ENCODE results near the gene MIB2. TPM values are rescaled to one million over a fixed set of nuclear protein-coding genes. Genes with fewer than 3 reads are reported as not detected.
A peak's percentile ranks its signal among the peaks of the same experiment; 100 is the strongest.
"Not testable (repeated sequence)": the region's sequence is repeated elsewhere in the genome, so short reads cannot be mapped to it uniquely, and the experiment has no call there.

Gene MIB2
- total and polyA plus RNA-seq, 4 experiments from 2014 or later = 12.7 to 114 (median 73.5) TPM

GRCh38 chr1:1662830-1663560 lies 47.7 kb downstream of the MIB2 start:
- intact Hi-C loops (cut with micrococcal nuclease); CTCF ChIA-PET (ENCODE audit: partially characterized antibody); H3K9me3 Mint-ChIP-seq; H3K9me3 ChIP-seq (ENCODE audit: control insufficient read depth in 1 of 2, low read length in 2 of 2); H3K4me3 ChIP-seq (ENCODE audit: low read length in 2 of 2); DNase-seq; H3K4me1 Mint-ChIP-seq; H3K27me3 Mint-ChIP-seq; H3K27me3 ChIP-seq (ENCODE audit: insufficient read depth, low read length): not testable (repeated sequence)
- peaks cover 15% of the 10 kb centered on the region for H3K36me3 ChIP-seq (ENCODE audit: insufficient read depth, low read length)
- peaks cover 8 to 21% of the 10 kb centered on the region in 2 donors for H3K36me3 Mint-ChIP-seq
- peaks cover 11% of the 10 kb centered on the region for H3K4me1 ChIP-seq (ENCODE audit: insufficient read depth, low read length)
- H3K4me3 Mint-ChIP-seq = peak overlapping the region in 3 of 8 donors; percentile 44 to 58 (median 54)
- H3K27ac Mint-ChIP-seq = peak overlapping the region in 6 of 7 donors; percentile 35 to 94 (median 66)
- POLR2A ChIA-PET (ENCODE audit: partially characterized antibody) = interaction anchor here (0.9 kb wide), 1 partner anchor 66 kb away, joined by 3 read pairs; no protein-coding TSS in a partner anchor
- peak overlapping the region; percentile 6 for H3K27ac ChIP-seq (ENCODE audit: low read depth, low read length)

- H3K27ac ChIP-seq (ENCODE audit: low read depth, low read length); H3K4me3 ChIP-seq (ENCODE audit: low read length in 2 of 2); intact Hi-C loops (cut with micrococcal nuclease); DNase-seq; H3K27me3 Mint-ChIP-seq; H3K27ac Mint-ChIP-seq; H3K9me3 Mint-ChIP-seq; H3K9me3 ChIP-seq (ENCODE audit: control insufficient read depth in 1 of 2, low read length in 2 of 2); H3K4me3 Mint-ChIP-seq; H3K27me3 ChIP-seq (ENCODE audit: insufficient read depth, low read length); POLR2A ChIA-PET (ENCODE audit: partially characterized antibody); H3K4me1 Mint-ChIP-seq: not testable (repeated sequence)
- H3K4me1 ChIP-seq (ENCODE audit: insufficient read depth, low read length) = peaks cover 11% of the 10 kb centered on the region
- H3K36me3 ChIP-seq (ENCODE audit: insufficient read depth, low read length) = peaks cover 15% of the 10 kb centered on the region
- CTCF ChIA-PET (ENCODE audit: partially characterized antibody) = interaction anchor here (1.5 kb wide), 1 partner anchor 10 kb away, joined by 6 read pairs; no protein-coding TSS in a partner anchor
- peaks cover 8 to 15% of the 10 kb centered on the region in 2 donors for H3K36me3 Mint-ChIP-seq
Measured at GRCh38 chr1:1664318-1664717, 49.0 kb downstream of the MIB2 start.

GRCh38 chr1:1664941-1665814 lies 49.9 kb downstream of the MIB2 start:
- no peak for DNase-seq
- ChIA-PET POLR2A (ENCODE audit: partially characterized antibody) (interaction anchor here (0.9 to 1.9 kb wide), 4 partner anchors 12 to 64 kb away, joined by 3 to 11 read pairs (median 6); no protein-coding TSS in a partner anchor), CTCF (ENCODE audit: partially characterized antibody) (interaction anchor here (0.7 to 1.5 kb wide), 4 partner anchors 11 to 64 kb away, joined by 3 to 6 read pairs (median 5); no protein-coding TSS in a partner anchor)
- Mint-ChIP-seq H3K27me3 (no peaks in the 10 kb centered on the region), H3K4me1 (no peaks in the 10 kb centered on the region), H3K27ac (no peak overlapping the region), H3K36me3 (peaks cover 15 to 23% of the 10 kb centered on the region in 2 donors), H3K9me3 (no peaks in the 10 kb centered on the region), H3K4me3 (no peak overlapping the region)
- Histone ChIP-seq H3K4me1 (ENCODE audit: insufficient read depth, low read length) (peaks cover 11% of the 10 kb centered on the region), H3K27me3 (ENCODE audit: insufficient read depth, low read length) (no peaks in the 10 kb centered on the region), H3K36me3 (ENCODE audit: insufficient read depth, low read length) (peaks cover 18% of the 10 kb centered on the region), H3K4me3 (ENCODE audit: low read length in 2 of 2) (no peak overlapping the region), H3K27ac (ENCODE audit: low read depth, low read length) (no peak overlapping the region), H3K9me3 (ENCODE audit: control insufficient read depth in 1 of 2, low read length in 2 of 2) (no peaks in the 10 kb centered on the region)
- intact Hi-C loops (cut with micrococcal nuclease) = no loop called here

GRCh38 chr1:1665815-1666251 lies 50.5 kb downstream of the MIB2 start:
- Mint-ChIP-seq H3K4me1 (no peaks in the 10 kb centered on the region), H3K4me3 (no peak overlapping the region), H3K27ac (no peak overlapping the region), H3K27me3 (no peaks in the 10 kb centered on the region), H3K9me3 (no peaks in the 10 kb centered on the region), H3K36me3 (peaks cover 15 to 23% of the 10 kb centered on the region in 2 donors)
- ChIA-PET POLR2A (ENCODE audit: partially characterized antibody) (interaction anchor here (0.9 to 1.9 kb wide), 4 partner anchors 12 to 63 kb away, joined by 3 to 11 read pairs (median 6); no protein-coding TSS in a partner anchor), CTCF (ENCODE audit: partially characterized antibody) (interaction anchor here (0.7 to 1.5 kb wide), 4 partner anchors 12 to 63 kb away, joined by 3 to 6 read pairs (median 5); no protein-coding TSS in a partner anchor)
- Histone ChIP-seq H3K4me3 (ENCODE audit: low read length in 2 of 2) (no peak overlapping the region), H3K27me3 (ENCODE audit: insufficient read depth, low read length) (no peaks in the 10 kb centered on the region), H3K36me3 (ENCODE audit: insufficient read depth, low read length) (peaks cover 18% of the 10 kb centered on the region), H3K9me3 (ENCODE audit: control insufficient read depth in 1 of 2, low read length in 2 of 2) (no peaks in the 10 kb centered on the region), H3K27ac (ENCODE audit: low read depth, low read length) (no peak overlapping the region), H3K4me1 (ENCODE audit: insufficient read depth, low read length) (peaks cover 11% of the 10 kb centered on the region)
- intact Hi-C loops (cut with micrococcal nuclease) = no loop called here
- no peak for DNase-seq

GRCh38 chr1:1666526-1666925 lies 51.2 kb downstream of the MIB2 start:
- POLR2A ChIA-PET (ENCODE audit: partially characterized antibody) = interaction anchor here (1.7 to 1.9 kb wide), 2 partner anchors 36 to 62 kb away, joined by 4 to 11 read pairs; no protein-coding TSS in a partner anchor
- Histone ChIP-seq H3K27ac (ENCODE audit: low read depth, low read length) (no peak overlapping the region), H3K27me3 (ENCODE audit: insufficient read depth, low read length) (no peaks in the 10 kb centered on the region), H3K4me1 (ENCODE audit: insufficient read depth, low read length) (peaks cover 11% of the 10 kb centered on the region), H3K9me3 (ENCODE audit: control insufficient read depth in 1 of 2, low read length in 2 of 2) (no peaks in the 10 kb centered on the region), H3K4me3 (ENCODE audit: low read length in 2 of 2) (no peak overlapping the region), H3K36me3 (ENCODE audit: insufficient read depth, low read length) (peaks cover 21% of the 10 kb centered on the region)
- DNase-seq = no peak
- H3K9me3 Mint-ChIP-seq = no peaks in the 10 kb centered on the region
- H3K4me1 Mint-ChIP-seq = no peaks in the 10 kb centered on the region
- H3K27me3 Mint-ChIP-seq = no peaks in the 10 kb centered on the region
- H3K4me3 Mint-ChIP-seq = no peak overlapping the region
- H3K27ac Mint-ChIP-seq = peak overlapping the region in 3 of 7 donors; percentile 22 to 62 (median 48)
- peaks cover 19 to 25% of the 10 kb centered on the region in 2 donors for H3K36me3 Mint-ChIP-seq
- CTCF ChIA-PET (ENCODE audit: partially characterized antibody) = interaction anchor here (1.0 to 1.4 kb wide), 2 partner anchors 14 to 62 kb away, joined by 5 read pairs; no protein-coding TSS in a partner anchor
- intact Hi-C loops (cut with micrococcal nuclease) = no loop called here

GRCh38 chr1:1669468-1670440 lies 54.5 kb downstream of the MIB2 start:
- H3K27me3 Mint-ChIP-seq = no peaks in the 10 kb centered on the region
- ChIA-PET CTCF (ENCODE audit: partially characterized antibody) (interaction anchor here (0.9 kb wide), 1 partner anchor 55 kb away, joined by 3 read pairs; the partner anchor contains the start of gene CDK11A), POLR2A (ENCODE audit: partially characterized antibody) (interaction anchor here (1.5 to 1.6 kb wide), 2 partner anchors 9 to 59 kb away, joined by 6 to 7 read pairs; no protein-coding TSS in a partner anchor)
- no peak overlapping the region for H3K4me3 ChIP-seq (ENCODE audit: low read length in 2 of 2)
- H3K4me1 ChIP-seq (ENCODE audit: insufficient read depth, low read length) = peaks cover 3% of the 10 kb centered on the region
- no peaks in the 10 kb centered on the region for H3K4me1 Mint-ChIP-seq
- no peak for DNase-seq
- no peaks in the 10 kb centered on the region for H3K9me3 Mint-ChIP-seq
- no peaks in the 10 kb centered on the region for H3K27me3 ChIP-seq (ENCODE audit: insufficient read depth, low read length)
- peak overlapping the region in 2 of 7 donors; percentile 42 to 62 for H3K27ac Mint-ChIP-seq
- H3K36me3 ChIP-seq (ENCODE audit: insufficient read depth, low read length) = peaks cover 24% of the 10 kb centered on the region
- H3K4me3 Mint-ChIP-seq = no peak overlapping the region
- H3K9me3 ChIP-seq (ENCODE audit: control insufficient read depth in 1 of 2, low read length in 2 of 2) = no peaks in the 10 kb centered on the region
- intact Hi-C loops (cut with micrococcal nuclease) = no loop called here
- peaks cover 20 to 27% of the 10 kb centered on the region in 2 donors for H3K36me3 Mint-ChIP-seq
- H3K27ac ChIP-seq (ENCODE audit: low read depth, low read length) = no peak overlapping the region
